ENCODE results near the gene ORAI3.

Gene ORAI3

DNA sequence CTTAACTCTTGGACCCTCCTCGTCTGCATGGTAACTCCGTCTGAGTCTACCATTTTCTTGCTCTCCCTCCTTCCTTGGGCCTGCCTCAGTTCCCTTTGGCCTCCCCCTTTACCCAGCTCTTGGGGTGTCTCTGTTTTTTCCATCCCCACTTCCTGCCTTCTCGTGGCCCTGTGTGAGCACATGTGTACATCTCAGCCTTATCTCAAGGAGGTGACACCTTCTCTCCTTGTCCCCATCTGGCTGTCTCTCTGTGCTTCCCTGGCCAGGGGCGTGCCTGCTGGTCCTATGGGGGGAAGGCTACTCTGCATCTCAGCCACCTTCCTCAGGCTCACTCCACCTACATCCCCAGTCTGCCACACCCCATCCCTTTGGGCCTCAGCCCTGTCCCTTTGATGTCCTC lies 45.9 kb upstream of the ORAI3 start:
- TF ChIP-seq, protein P1, sequence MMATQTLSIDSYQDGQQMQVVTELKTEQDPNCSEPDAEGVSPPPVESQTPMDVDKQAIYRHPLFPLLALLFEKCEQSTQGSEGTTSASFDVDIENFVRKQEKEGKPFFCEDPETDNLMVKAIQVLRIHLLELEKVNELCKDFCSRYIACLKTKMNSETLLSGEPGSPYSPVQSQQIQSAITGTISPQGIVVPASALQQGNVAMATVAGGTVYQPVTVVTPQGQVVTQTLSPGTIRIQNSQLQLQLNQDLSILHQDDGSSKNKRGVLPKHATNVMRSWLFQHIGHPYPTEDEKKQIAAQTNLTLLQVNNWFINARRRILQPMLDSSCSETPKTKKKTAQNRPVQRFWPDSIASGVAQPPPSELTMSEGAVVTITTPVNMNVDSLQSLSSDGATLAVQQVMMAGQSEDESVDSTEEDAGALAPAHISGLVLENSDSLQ (IDR thresholded peaks at IDR 0.05): no peak
- TF ChIP-seq FOXK2 (IDR thresholded peaks at IDR 0.05): no peak
- TF ChIP-seq FOXA1 (IDR thresholded peaks at IDR 0.05): no peak
- no peak for TF ChIP-seq CTBP1 (IDR thresholded peaks at IDR 0.05; ENCODE audit: borderline replicate concordance)
- CTCF ChIA-PET: interaction anchor here (1.3 to 2.1 kb wide), 7 partner anchors 17 to 121 kb away, joined by 4 to 41 read pairs (median 6); no protein-coding TSS in a partner anchor
- POLR2A ChIA-PET: interaction anchor here (1.1 to 4.0 kb wide), 12 partner anchors 9 to 116 kb away, joined by 3 to 47 read pairs (median 6); partner anchors contain the start of genes BCL7C and ZNF629
- DNase-seq (ENCODE audit: extremely low spot score): no peak

DNA sequence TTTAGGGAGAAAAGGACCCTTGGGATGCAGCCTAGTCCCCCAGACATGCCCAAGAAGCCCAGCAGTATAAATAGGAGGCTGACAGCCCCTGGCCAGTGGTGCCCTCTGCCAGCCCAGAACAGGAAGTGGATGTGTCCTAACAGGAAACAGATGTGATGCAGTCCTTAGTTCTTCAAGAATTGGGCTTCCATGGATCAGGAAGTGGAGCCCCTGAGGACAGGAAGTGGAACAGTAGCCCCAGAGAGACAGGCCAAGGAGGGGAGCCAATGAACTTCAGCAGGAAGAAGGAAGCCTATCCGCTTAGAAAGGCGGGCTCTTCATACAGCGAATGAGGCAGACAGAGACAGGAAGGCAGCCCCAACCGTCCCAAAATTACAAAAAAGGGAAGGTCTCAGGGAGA lies 45.3 kb upstream of the ORAI3 start:
- ChIA-PET CTCF (interaction anchor here (1.0 kb wide), 1 partner anchor 59 kb away, joined by 4 read pairs; no protein-coding TSS in a partner anchor), POLR2A (interaction anchor here (2.5 to 3.1 kb wide), 2 partner anchors 10 to 97 kb away, joined by 12 to 22 read pairs; no protein-coding TSS in a partner anchor)
- no peak for TF ChIP-seq FOXM1 (IDR thresholded peaks at IDR 0.05; ENCODE audit: borderline replicate concordance)
- TF ChIP-seq, protein P1 (IDR thresholded peaks at IDR 0.05): no peak
- no peak for DNase-seq (ENCODE audit: extremely low spot score)

DNA sequence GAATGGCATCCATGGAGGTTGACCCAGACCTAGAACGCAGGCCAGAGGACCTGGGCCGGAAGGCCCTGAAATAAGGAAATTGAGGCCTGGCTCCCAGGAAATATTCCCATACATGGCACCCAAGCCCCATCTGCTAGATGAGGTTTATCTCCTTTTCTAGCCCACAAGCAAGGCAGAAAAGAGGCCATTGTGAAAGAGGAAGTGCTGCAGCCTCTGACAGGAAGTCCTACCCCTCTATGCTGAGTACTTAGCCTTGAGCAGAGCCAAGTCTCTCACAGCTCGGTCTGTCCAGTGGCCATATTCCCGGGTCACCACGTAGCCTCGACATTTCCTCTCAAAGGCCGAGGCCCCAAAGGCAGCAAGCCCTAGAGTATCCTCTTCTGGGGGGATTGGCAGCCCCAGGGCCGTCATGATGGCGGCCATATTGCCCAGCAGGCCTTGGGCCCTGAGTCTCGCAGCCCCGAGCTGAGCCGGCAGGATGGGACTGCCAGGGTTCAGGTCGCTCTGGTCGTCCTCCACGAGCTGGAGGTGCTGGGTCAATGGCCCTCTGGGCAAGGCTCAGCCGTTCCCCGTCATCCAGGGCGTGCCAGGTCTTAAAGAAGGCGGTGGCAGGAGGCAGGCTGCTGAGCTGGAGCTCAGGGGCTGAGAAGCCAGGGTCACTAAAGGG lies 44.6 kb upstream of the ORAI3 start:
- POLR2A ChIA-PET: interaction anchor here (1.0 to 2.7 kb wide), 3 partner anchors 8 to 99 kb away, joined by 3 to 16 read pairs (median 5); partner anchors contain the start of gene CTF1
- TF ChIP-seq SUZ12 (IDR thresholded peaks at IDR 0.05) (no peak), FOXK2 (IDR thresholded peaks at IDR 0.05) (no peak), ARNT (IDR thresholded peaks at IDR 0.05) (no peak), NFRKB (IDR thresholded peaks at IDR 0.05) (no peak), SP1 (IDR thresholded peaks at IDR 0.05) (no peak), CTBP1 (IDR thresholded peaks at IDR 0.05; ENCODE audit: borderline replicate concordance) (no peak), LEF1 (IDR thresholded peaks at IDR 0.05; ENCODE audit: borderline replicate concordance) (no peak)
- TF ChIP-seq, protein P1 (IDR thresholded peaks at IDR 0.05): no peak
- CTCF ChIA-PET: interaction anchor here (1.0 kb wide), 1 partner anchor 60 kb away, joined by 4 read pairs; no protein-coding TSS in a partner anchor
- DNase-seq (ENCODE audit: extremely low spot score): no peak

DNA sequence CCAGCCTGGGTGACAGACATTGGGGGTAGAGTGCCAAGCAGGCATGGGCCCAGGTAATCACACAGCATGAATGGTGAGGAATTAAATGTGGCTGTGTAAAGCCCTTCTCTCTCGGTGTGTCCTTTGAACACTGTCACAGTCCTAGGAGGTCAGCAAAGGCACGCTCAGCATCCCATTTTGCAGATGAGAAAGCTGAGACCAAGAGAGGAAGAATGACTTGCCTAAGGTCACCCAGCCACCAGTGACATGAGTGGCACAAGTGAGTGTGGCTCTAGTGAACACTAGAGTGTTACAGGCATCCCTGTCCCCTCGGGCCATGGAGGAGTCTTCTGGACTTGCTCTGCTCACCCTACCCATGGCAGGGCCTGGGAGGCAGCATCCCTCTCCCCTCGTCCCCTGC lies 41.8 kb upstream of the ORAI3 start:
- no peak for DNase-seq (ENCODE audit: extremely low spot score)
- ChIA-PET CTCF (interaction anchor here (0.9 kb wide), 1 partner anchor 10 kb away, joined by 3 read pairs; no protein-coding TSS in a partner anchor), POLR2A (interaction anchor here (2.7 kb wide), 1 partner anchor 11 kb away, joined by 16 read pairs; the partner anchor contains the start of gene CTF1)
- TF ChIP-seq SUZ12 (IDR thresholded peaks at IDR 0.05) (no peak), ZNF384 (IDR thresholded peaks at IDR 0.05) (no peak), FOXK2 (IDR thresholded peaks at IDR 0.05) (no peak), NFRKB (IDR thresholded peaks at IDR 0.05) (no peak), CTBP1 (IDR thresholded peaks at IDR 0.05; ENCODE audit: borderline replicate concordance) (no peak)

DNA sequence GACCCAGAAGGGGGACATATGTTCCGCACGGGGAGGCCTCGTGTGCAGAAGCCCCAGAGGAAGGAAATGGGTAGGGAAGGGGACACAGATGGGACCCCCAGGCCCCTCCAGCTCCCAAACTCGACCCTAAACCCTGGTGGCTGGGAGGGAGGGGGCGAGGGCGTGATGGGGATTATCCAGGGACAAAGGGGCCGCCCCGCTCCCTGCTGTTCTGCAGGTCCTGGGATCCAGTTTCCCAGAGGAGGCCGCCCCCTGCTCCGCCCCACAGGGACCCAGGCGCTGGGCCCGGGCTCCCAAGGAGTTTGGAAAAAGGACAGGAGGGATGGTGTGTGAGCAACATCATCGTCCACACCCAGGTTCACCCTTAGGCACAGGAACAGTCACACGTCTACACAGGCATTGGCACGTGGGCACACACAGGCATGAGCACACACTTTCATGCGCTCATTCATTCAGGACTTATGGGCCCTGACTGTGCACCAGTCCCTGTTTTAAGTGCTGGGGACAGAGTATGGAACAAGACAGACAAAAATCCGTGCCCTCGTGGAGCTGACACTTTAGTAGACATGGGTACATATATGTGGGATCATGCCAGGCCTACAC lies 38.3 kb upstream of the ORAI3 start:
- ChIA-PET CTCF (interaction anchor here (2.2 kb wide), 1 partner anchor 9 kb away, joined by 8 read pairs; no protein-coding TSS in a partner anchor), POLR2A (interaction anchor here (0.6 to 2.0 kb wide), 2 partner anchors 66 to 105 kb away, joined by 3 to 6 read pairs; no protein-coding TSS in a partner anchor)
- no peak for DNase-seq (ENCODE audit: extremely low spot score)
- TF ChIP-seq NFRKB (IDR thresholded peaks at IDR 0.05): no peak
- TF ChIP-seq HDGF (IDR thresholded peaks at IDR 0.05; ENCODE audit: borderline replicate concordance): no peak
- no peak for TF ChIP-seq FOXK2 (IDR thresholded peaks at IDR 0.05)
- no peak for TF ChIP-seq LEF1 (IDR thresholded peaks at IDR 0.05; ENCODE audit: borderline replicate concordance)
- TF ChIP-seq ZNF384 (IDR thresholded peaks at IDR 0.05): no peak
- no peak for TF ChIP-seq BHLHE40 (IDR thresholded peaks at IDR 0.05; ENCODE audit: borderline replicate concordance)
- no peak for TF ChIP-seq L3MBTL2 (conservative IDR thresholded peaks at IDR 0.05)
- TF ChIP-seq SP1 (IDR thresholded peaks at IDR 0.05): no peak
- TF ChIP-seq ELF4 (IDR thresholded peaks at IDR 0.05): no peak
- no peak for TF ChIP-seq FOXA1 (IDR thresholded peaks at IDR 0.05)
- TF ChIP-seq FOXM1 (IDR thresholded peaks at IDR 0.05; ENCODE audit: borderline replicate concordance): no peak; the same call in 1 of the 2 replicates

DNA sequence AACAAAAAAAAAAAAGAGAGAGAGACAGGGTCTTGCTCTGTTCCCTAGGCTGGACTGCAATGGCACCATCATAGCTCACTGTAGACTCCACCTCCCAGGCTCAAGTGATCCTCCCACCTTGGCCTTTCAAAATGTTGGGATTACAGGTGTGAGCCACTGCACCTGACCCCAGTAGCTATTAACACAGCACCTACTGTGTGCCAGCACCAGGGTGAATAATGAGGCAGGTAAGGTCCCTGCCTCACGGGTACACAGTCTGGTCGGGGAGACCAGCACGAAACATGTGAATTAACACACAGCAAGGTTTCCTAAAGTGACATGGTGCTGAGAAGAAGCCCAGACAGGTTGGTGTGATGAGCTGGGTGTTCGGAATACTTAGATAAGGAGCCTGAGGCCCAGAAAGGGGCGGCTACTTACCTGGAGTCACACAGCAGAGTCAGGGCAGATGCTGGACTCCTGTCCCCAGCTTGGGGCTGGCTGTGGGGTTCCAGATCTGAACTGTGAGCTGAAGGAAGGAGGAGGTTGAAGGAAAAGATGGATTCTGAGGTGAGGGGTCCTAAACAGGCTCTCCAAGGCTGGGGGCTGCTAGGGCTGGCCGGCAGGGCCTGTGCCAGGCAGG lies 36.0 kb upstream of the ORAI3 start:
- no peak for DNase-seq (ENCODE audit: extremely low spot score)
- ChIA-PET CTCF (interaction anchor here (0.6 to 2.2 kb wide), 2 partner anchors 11 to 68 kb away, joined by 5 to 8 read pairs; no protein-coding TSS in a partner anchor), POLR2A (interaction anchor here (0.9 to 2.8 kb wide), 2 partner anchors 11 to 73 kb away, joined by 3 to 12 read pairs; no protein-coding TSS in a partner anchor)
- TF ChIP-seq FOXA1 (IDR thresholded peaks at IDR 0.05): no peak
- TF ChIP-seq CTBP1 (IDR thresholded peaks at IDR 0.05; ENCODE audit: borderline replicate concordance): no peak
- no peak for TF ChIP-seq ZNF384 (IDR thresholded peaks at IDR 0.05)
- TF ChIP-seq BHLHE40 (IDR thresholded peaks at IDR 0.05; ENCODE audit: borderline replicate concordance): no peak
- no peak for TF ChIP-seq ARNT (IDR thresholded peaks at IDR 0.05)
- TF ChIP-seq, protein P1 (IDR thresholded peaks at IDR 0.05): no peak
- TF ChIP-seq ELF4 (IDR thresholded peaks at IDR 0.05): no peak
- no peak for TF ChIP-seq HDGF (IDR thresholded peaks at IDR 0.05; ENCODE audit: borderline replicate concordance)
- no peak for TF ChIP-seq FOXK2 (IDR thresholded peaks at IDR 0.05)
- no peak for TF ChIP-seq SUZ12 (IDR thresholded peaks at IDR 0.05)
- TF ChIP-seq FOXM1 (IDR thresholded peaks at IDR 0.05; ENCODE audit: borderline replicate concordance): no peak
- TF ChIP-seq LEF1 (IDR thresholded peaks at IDR 0.05; ENCODE audit: borderline replicate concordance): no peak
- no peak for TF ChIP-seq NFRKB (IDR thresholded peaks at IDR 0.05)
- TF ChIP-seq TARDBP (IDR thresholded peaks at IDR 0.05): no peak
- TF ChIP-seq L3MBTL2 (conservative IDR thresholded peaks at IDR 0.05): no peak
- TF ChIP-seq SP1 (IDR thresholded peaks at IDR 0.05): no peak

Data from HEK293T (cell line).